GM20000 (cell line): ENCODE data around the gene PARVA.

Experiments
- DNase-seq: peaks from one replicate; pipeline ENCODE4 v3.0.0; 2012; ENCODE audit warnings: low spot score
- CTCF ChIP-seq: IDR thresholded peaks from 2 replicates; pipeline ENCODE4 v1.5.1; 2012; ENCODE audit warnings: mild to moderate bottlenecking, control low read depth; ENCODE audit errors: extremely low read depth, missing control alignments

Gene PARVA

GRCh38 chr11:12526789-12527188, 149.4 kb downstream of the PARVA start:
- DNase-seq: no peak
- no peak for TF ChIP-seq CTCF

- DNase-seq: no peak
Measured at GRCh38 chr11:12528487-12528886, 151.1 kb downstream of the PARVA start.

GRCh38 chr11:12529041-12529440, 151.7 kb downstream of the PARVA start:
- DNase-seq: no peak

More at GRCh38 chr11:12528487-12528886, 151.1 kb downstream of the PARVA start:
- no peak for TF ChIP-seq CTCF

GRCh38 chr11:12529793-12530192, 152.4 kb downstream of the PARVA start:
- no peak for DNase-seq
- no peak for TF ChIP-seq CTCF

More at GRCh38 chr11:12529041-12529440, 151.7 kb downstream of the PARVA start:
- no peak for TF ChIP-seq CTCF

GRCh38 chr11:12531020-12531419, 153.6 kb downstream of the PARVA start:
- TF ChIP-seq CTCF: no peak
- DNase-seq: no peak

GRCh38 chr11:12531681-12532080, 154.3 kb downstream of the PARVA start:
- no peak for DNase-seq
- TF ChIP-seq CTCF: no peak

- TF ChIP-seq CTCF: no peak
Measured at GRCh38 chr11:12532580-12532979, 155.2 kb downstream of the PARVA start.

More at GRCh38 chr11:12532580-12532979, 155.2 kb downstream of the PARVA start:
- no peak for DNase-seq
